Bronchial epithelial cell (primary cell): ENCODE data around the gene LAMA1. TPM values are rescaled to one million over a fixed set of nuclear protein-coding genes. Genes with fewer than 3 reads are reported as not detected.
A peak's percentile ranks its signal among the peaks of the same experiment; 100 is the strongest.

Source experiments
- DNase-seq: peaks from one replicate; pipeline ENCODE4 v3.0.0-alpha.2; 2010; ENCODE audit warnings: low read depth
- FAIRE-seq: peaks from 2 replicates; lab custom pipeline; 2011; peaks lifted over from hg19 to GRCh38; lab: Jason Lieb, UNC
- H3K27me3 ChIP-seq: 2 replicates; pipeline ENCODE4 v1.5.1; 2011; ENCODE audit warnings: low read length; ENCODE audit not compliant: control insufficient read depth, insufficient read depth
- H3K36me3 ChIP-seq: 2 replicates; pipeline ENCODE4 v1.5.1; 2011; ENCODE audit warnings: low read length; ENCODE audit not compliant: control insufficient read depth, insufficient read depth
- H3K4me3 ChIP-seq: 2 replicates; pipeline ENCODE4 v1.5.1; 2011; ENCODE audit warnings: mild to moderate bottlenecking, low read depth, low read length, control low read depth
- total RNA-seq: library from RNA; depleted of rRNA; stranded (reverse); fragments of >200 nt; gene quantifications from 2 replicates; pipeline ENCODE4 v1.2.1, GENCODE V29; 2014
- TF ChIP-seq, protein P1 (sequence below): IDR thresholded peaks from 2 replicates; pipeline ENCODE4 v1.5.1; 2011; ENCODE audit warnings: mild to moderate bottlenecking, moderate library complexity, low read length, control low read depth, inconsistent platforms; ENCODE audit not compliant: insufficient read depth, severe bottlenecking

The LAMA1 gene, protein sequence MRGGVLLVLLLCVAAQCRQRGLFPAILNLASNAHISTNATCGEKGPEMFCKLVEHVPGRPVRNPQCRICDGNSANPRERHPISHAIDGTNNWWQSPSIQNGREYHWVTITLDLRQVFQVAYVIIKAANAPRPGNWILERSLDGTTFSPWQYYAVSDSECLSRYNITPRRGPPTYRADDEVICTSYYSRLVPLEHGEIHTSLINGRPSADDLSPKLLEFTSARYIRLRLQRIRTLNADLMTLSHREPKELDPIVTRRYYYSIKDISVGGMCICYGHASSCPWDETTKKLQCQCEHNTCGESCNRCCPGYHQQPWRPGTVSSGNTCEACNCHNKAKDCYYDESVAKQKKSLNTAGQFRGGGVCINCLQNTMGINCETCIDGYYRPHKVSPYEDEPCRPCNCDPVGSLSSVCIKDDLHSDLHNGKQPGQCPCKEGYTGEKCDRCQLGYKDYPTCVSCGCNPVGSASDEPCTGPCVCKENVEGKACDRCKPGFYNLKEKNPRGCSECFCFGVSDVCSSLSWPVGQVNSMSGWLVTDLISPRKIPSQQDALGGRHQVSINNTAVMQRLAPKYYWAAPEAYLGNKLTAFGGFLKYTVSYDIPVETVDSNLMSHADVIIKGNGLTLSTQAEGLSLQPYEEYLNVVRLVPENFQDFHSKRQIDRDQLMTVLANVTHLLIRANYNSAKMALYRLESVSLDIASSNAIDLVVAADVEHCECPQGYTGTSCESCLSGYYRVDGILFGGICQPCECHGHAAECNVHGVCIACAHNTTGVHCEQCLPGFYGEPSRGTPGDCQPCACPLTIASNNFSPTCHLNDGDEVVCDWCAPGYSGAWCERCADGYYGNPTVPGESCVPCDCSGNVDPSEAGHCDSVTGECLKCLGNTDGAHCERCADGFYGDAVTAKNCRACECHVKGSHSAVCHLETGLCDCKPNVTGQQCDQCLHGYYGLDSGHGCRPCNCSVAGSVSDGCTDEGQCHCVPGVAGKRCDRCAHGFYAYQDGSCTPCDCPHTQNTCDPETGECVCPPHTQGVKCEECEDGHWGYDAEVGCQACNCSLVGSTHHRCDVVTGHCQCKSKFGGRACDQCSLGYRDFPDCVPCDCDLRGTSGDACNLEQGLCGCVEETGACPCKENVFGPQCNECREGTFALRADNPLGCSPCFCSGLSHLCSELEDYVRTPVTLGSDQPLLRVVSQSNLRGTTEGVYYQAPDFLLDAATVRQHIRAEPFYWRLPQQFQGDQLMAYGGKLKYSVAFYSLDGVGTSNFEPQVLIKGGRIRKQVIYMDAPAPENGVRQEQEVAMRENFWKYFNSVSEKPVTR (N-terminal part only)
- 0.64 and 1.8 TPM in 2 replicates for total RNA-seq

DNA sequence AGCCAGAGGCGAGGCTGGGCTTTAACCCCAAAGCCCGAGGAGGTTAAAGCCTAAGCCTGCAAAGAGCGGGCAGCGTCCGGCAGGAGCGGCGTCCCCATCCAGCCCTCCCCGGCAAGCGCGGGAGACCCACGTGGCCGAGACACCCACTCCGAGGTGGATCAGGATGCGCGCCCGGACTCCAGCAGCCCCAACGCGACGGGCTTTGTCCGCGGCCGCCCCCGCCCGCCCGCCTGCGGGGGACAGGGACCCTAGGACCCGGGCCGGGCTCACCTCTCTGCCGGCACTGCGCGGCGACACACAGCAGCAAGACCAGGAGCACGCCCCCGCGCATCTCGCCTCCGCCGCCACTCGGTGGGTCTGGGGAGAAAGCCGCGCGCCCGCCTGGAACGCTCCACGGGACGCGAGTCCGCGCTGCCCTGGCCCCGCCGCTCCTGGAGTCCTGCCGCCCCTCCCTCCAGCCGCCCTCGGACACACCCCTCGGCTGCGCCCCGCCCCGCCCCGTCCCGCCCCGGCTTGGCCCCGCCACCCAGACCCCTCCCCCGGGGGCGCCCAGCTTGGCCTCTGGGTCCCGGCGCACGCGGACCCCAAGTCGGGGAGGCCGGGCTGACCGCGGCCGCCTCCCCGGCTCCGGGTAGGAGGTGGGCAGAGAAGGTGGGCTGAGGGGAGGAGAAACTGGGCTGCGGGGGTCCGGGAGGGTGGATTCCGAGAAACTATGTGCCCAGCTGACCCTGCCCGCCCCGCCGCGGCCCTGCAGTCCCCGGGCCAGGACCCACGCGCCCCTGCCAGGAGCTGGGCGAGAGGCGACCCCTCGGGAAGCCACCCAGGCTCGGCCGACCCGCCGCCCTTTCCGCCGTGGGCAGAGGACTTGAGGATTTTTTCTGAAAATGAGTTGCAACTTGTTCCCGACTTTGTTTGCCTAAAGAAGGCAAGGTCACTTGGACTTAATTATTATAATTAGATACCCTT is at the start of gene LAMA1:
TSS of gene LAMA1 (minus strand) at position 408 of the 966 bp plus-strand sequence. CDS start at position 331, 77 bp downstream.
- DNase-seq, result no peak
- Histone ChIP-seq H3K36me3 (no peaks in the 10 kb centered on the region), H3K27me3 (peaks cover 15% of the 10 kb centered on the region), H3K4me3 (peak within 1 kb of the TSS; percentile 17)
- TF ChIP-seq, protein P1, sequence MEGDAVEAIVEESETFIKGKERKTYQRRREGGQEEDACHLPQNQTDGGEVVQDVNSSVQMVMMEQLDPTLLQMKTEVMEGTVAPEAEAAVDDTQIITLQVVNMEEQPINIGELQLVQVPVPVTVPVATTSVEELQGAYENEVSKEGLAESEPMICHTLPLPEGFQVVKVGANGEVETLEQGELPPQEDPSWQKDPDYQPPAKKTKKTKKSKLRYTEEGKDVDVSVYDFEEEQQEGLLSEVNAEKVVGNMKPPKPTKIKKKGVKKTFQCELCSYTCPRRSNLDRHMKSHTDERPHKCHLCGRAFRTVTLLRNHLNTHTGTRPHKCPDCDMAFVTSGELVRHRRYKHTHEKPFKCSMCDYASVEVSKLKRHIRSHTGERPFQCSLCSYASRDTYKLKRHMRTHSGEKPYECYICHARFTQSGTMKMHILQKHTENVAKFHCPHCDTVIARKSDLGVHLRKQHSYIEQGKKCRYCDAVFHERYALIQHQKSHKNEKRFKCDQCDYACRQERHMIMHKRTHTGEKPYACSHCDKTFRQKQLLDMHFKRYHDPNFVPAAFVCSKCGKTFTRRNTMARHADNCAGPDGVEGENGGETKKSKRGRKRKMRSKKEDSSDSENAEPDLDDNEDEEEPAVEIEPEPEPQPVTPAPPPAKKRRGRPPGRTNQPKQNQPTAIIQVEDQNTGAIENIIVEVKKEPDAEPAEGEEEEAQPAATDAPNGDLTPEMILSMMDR, result no peak
- no peak for FAIRE-seq

DNA sequence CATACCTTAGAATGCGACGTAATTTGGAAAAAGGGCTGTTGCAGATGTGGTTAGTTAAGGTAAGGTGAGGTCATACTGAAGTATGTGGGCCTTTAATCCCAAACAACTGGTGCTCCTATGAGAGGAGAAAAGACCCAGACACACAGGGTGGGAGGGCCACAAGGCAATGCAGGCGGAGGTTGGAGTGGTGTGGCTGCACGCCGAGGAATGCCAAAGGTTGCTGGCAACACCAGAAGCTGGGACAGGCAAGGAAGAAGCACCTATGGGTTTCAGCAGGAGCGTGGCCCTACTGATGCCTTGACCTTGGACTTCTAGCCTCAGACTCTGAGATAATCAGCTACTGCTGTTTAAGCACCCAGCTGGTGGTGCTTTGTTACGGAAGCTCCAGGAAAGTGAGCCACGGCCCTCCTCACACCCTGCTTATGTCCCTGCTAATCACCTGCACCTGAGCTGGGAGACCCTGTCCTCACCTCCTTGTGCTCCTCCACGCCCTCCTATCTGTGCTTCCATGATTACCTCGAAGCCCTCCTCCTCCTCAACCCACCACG is 48.3 kb upstream of the LAMA1 start:
- Histone ChIP-seq H3K27me3 (no peaks in the 10 kb centered on the region), H3K4me3 (no peak overlapping the region), H3K36me3 (no peaks in the 10 kb centered on the region)
- TF ChIP-seq, protein P1, result no peak
- no peak for DNase-seq
- FAIRE-seq, result no peak

DNA sequence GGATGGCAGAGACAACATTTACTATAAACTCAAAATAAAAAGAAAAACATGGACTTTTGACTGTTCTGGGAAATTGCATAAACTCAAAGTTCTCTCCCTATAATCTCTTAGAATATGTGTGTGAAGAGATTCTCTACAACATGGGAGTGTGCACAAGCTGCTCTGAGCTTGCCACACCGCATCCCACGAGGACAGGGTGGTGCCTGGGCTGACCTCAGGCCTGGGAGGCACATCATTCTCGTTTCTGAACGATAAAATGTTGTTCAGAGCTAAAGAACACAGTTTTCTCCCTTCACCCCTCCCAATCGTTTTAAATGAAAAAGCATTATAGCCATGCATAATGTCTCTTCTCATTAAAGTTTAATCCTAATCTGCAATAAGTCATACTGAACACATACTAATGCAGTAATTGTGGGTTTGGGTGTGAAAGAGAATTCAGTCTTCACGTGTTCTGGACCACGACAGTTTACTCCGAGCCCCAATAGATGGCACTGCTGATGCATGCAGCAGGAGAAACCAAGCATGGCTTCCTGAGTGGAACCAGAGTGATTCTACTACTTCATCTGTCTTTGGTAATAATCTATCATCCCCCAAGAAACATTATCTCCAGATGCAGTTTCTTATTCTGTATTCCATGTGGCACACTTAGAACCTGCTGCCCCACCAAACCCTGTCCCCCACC is 46.9 kb upstream of the LAMA1 start:
- no peak for FAIRE-seq
- H3K4me3 ChIP-seq, result no peak overlapping the region
- no peaks in the 10 kb centered on the region for H3K27me3 ChIP-seq
- DNase-seq, result no peak
- TF ChIP-seq, protein P1, result peak; percentile 7
- no peaks in the 10 kb centered on the region for H3K36me3 ChIP-seq

DNA sequence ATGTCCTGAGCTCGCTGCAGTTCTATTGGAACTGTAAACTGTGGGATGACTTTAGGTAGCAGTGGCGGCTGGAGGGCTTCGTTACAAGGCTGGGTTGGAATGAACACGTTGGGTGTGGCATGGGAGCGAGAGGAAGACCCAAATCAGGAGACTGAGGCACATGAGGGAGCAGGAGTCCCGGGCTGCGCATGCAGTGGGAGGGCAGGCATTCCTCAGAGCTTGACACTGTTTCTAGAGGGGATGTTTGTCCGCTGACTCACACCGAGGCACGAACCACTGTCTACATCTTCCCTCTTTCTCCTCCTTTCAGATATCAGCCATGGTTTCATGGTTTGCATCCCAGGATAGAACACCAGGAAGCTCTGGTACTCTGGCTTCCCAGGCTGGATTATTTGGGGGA is 40.6 kb upstream of the LAMA1 start:
- Histone ChIP-seq H3K4me3 (no peak overlapping the region), H3K27me3 (no peaks in the 10 kb centered on the region), H3K36me3 (no peaks in the 10 kb centered on the region)
- FAIRE-seq, result no peak
- no peak for DNase-seq
- TF ChIP-seq, protein P1, result no peak
